ENCODE measurements around the gene PDE6C.

PDE6C gene

DNA sequence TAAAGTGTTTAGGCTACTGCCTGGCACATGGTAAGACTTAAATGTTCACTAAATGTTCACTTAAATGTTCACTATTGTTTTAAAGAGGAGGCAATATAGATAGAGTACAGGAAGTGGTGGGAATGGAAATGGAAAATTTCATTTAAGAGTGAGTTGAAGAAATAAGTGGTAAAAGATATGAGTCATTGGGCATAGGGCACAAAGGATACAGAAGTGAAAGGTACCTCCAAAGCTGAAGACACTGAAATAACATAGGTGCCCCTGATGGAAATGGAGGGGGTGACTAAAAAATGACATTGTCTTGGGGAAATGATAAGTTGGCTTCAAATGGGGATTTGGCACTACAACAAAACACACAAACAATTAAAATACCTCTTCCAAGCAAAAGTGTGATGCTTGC, 95.3 kb downstream of the PDE6C start:
- DNase-seq, result no peak

DNA sequence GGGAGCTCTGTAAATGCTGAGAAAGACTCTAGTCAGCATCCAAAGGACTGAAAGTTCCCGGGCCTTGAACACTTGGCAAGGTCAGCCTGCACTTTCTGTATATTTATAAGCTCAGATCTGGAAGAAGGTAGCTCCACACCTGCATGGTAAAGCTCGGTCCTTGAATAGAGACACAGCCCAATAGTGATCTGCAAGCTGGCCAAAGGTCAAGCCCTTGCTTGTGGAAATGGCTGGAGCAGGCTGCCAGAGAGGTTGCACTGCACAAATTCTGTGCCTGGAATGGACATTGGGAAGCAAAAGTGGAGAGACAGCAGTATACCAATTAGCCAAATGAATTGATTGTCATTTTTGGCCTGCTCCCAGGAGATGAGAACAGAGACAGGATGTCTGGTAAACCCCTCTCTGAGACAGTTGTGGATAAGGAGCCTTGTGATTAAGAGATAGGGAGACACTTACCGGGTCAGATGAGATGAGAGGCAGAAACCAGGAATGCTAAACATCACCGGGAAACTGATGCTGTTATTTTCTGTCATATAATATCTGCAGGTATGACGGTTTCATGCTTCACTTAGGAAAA, 98.1 kb downstream of the PDE6C start:
- DNase-seq, result no peak

DNA sequence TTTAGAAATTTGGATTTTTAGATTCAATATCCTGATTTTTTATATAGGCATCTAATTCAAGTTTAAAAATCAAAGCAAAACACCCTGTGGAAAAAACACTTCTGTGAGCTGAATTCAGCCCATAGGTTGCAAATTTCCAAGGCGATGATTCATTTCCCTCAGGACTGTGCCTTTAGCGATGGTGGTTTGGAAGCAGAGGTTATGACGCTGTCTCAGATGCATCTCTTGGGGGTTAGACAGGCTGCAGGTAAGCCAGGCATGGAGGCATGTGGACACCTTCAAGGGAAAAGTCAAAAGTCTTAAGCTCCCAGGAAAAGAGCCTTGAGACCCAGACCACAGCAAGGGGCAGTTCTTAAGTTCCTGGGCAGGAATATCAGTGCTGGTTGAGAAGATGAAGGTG, 99.6 kb downstream of the PDE6C start:
- no peak for DNase-seq

DNA sequence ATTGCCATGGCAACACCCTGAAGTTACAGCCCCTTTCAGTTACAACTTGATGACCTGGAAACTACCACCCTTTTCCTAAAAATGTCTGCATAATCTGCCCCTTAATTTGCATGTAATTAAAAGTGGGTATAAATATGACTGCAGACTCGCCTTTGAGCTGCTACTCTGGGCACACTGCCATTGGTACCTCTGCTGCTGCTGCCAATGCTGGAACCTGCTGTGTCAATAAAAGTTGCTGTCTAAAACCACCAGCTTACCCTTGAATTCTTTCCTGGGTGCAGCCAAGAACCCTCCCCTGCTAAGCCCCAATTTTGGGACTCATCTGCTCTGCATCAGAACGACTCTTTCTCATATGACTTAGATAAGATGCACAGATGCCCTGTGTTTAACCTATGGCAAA, 100.3 kb downstream of the PDE6C start:
- DNase-seq, result no peak

DNA sequence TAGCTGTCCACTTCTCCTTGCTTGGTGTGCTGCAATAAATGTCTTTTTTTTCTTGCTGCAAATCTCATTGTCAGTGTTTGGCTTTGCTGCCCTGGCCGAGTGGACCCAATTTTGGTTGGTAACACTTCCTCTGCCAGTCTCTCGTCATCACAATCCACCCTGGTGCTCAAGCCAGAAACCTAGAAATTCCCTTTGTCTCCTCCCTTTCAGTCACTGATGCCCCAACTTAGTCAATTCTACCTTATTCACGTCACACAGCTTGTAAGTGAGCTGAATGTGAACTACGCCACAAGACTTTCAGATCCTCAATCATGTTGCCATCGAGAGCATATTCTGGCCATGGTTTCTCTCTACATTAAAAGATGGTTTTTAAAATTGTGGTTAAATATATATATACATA, 103.0 kb downstream of the PDE6C start:
- DNase-seq, result no peak
